Right atrium auricular region (tissue), 2 donors: ENCODE measurements around the gene CEMIP. TPM values are rescaled to one million over a fixed set of nuclear protein-coding genes. Genes with fewer than 3 reads are reported as not detected.

ENCODE experiments used
- DNase-seq: peaks from one replicate; pipeline ENCODE4 v3.0.0-alpha.2; 2019; ENCODE audit warnings: low spot score
- H3K27ac ChIP-seq, 2 donors: fragments of 200-600 bp; sonication (generic); 1 replicate in 1 of 2; 2 replicates in 1 of 2; pipeline ENCODE4 v1.5.1; 2016 to 2019
- H3K27me3 ChIP-seq, 2 donors: fragments of 200-600 bp; sonication (generic); one replicate each; pipeline versions ENCODE4 v1.5.1 to v1.6.0; 2017 to 2019
- H3K36me3 ChIP-seq: fragments of 200-600 bp; sonication (generic); one replicate; pipeline ENCODE4 v1.5.1; 2016
- H3K4me1 ChIP-seq, 2 donors: fragments of 200-600 bp; sonication (generic); one replicate each; pipeline versions ENCODE4 v1.5.1 to v1.6.0; 2017 to 2019
- H3K4me3 ChIP-seq, 2 donors: fragments of 200-600 bp; sonication (generic); 1 replicate in 1 of 2; 2 replicates in 1 of 2; pipeline ENCODE4 v1.5.1; 2017 to 2019; ENCODE audit warnings: mild to moderate bottlenecking in 1 of 2, moderate library complexity in 1 of 2
- H3K9me3 ChIP-seq, 2 donors: fragments of 200-600 bp; sonication (generic); one replicate each; pipeline ENCODE4 v1.5.1; 2019
- CTCF ChIP-seq, 2 donors: fragments of 200-600 bp; sonication (generic); IDR thresholded peaks; one replicate each; pipeline ENCODE4 v1.5.1; 2019; ENCODE audit warnings: antibody characterized with exemption in 2 of 2
- microRNA counts, 2 donors: library from miRNA; unstranded; fragments of <30 nt; microRNA quantifications; one replicate each; lab custom pipeline; 2016 to 2017
- microRNA-seq, 2 donors: library from miRNA; unstranded; fragments of <30 nt; microRNA quantifications; one replicate each; pipeline ENCODE4, GENCODE V29; 2016 to 2017; ENCODE audit warnings: borderline number of aligned reads in 2 of 2, borderline replicate concordance in 1 of 2
- total RNA-seq, 2 donors: library from RNA; depleted of rRNA; stranded (reverse); fragments of >200 nt; gene quantifications; one replicate each; pipeline ENCODE4 v1.1.0, GENCODE V29; 2016

Gene CEMIP
- total RNA-seq, 2 donors from 2014 or later: 0.22 to 2.9 TPM

GRCh38 chr15:80999623-81000036 lies 220.5 kb downstream of the CEMIP start:
- Histone ChIP-seq H3K27me3 (no peaks in the 10 kb centered on the region), H3K27ac (peak overlapping the region; percentile 96 to 98), H3K9me3 (no peaks in the 10 kb centered on the region), H3K36me3 (peaks cover 13% of the 10 kb centered on the region), H3K4me1 (peaks cover 0 to 26% of the 10 kb centered on the region in 2 donors), H3K4me3 (peak overlapping the region; percentile 73 to 79)
- no peak for DNase-seq
- no peak for TF ChIP-seq CTCF (IDR thresholded peaks at IDR 0.05)

- peaks cover 0 to 32% of the 10 kb centered on the region in 2 donors for H3K4me1 ChIP-seq
- no peak for TF ChIP-seq CTCF (IDR thresholded peaks at IDR 0.05)
- peaks cover 13% of the 10 kb centered on the region for H3K36me3 ChIP-seq
- H3K27me3 ChIP-seq: no peaks in the 10 kb centered on the region
- H3K27ac ChIP-seq: peak overlapping the region; percentile 96 to 98
- H3K9me3 ChIP-seq: no peaks in the 10 kb centered on the region
- H3K4me3 ChIP-seq: peak overlapping the region; percentile 73 to 79
- no peak for DNase-seq
These were observed 221.0 kb downstream of the CEMIP start for GRCh38 chr15:81000144-81000623.

- peak; percentile 92 for DNase-seq
- Histone ChIP-seq H3K9me3 (no peaks in the 10 kb centered on the region), H3K27me3 (no peaks in the 10 kb centered on the region), H3K4me3 (peak within 1 kb of the TSS; percentile 73 to 79), H3K4me1 (peaks cover 0 to 35% of the 10 kb centered on the region in 2 donors), H3K36me3 (peaks cover 13% of the 10 kb centered on the region), H3K27ac (peak within 1 kb of the TSS; percentile 96 to 98)
- no peak for TF ChIP-seq CTCF (IDR thresholded peaks at IDR 0.05)
These were observed 221.5 kb downstream of the CEMIP start, which contains the start of gene TLNRD1 for GRCh38 chr15:81000624-81001151. TSS of gene TLNRD1 (plus strand) at chr15:81000923. CDS start at chr15:81002272, 1,349 bp downstream.

MicroRNAs encoded within 50 kb of the gene (microRNA counts, 767-probe panel; counts per million panel counts)
- microRNA hsa-miR-549 (lab: Ali Mortazavi, UCI): 0 to 31.0 counts per million in 2 donors

Small RNA genes lying within 50 kb of the gene (microRNA-seq; reads per million reads assigned to microRNA genes)
- gene MIR4514 (0 reads per million in 2 donors), gene MIR549A (0 to 1.4 reads per million in 2 donors)

Other genes starting within 250 kb of the CEMIP start
- 1 to 10 TPM; 1.0 to 1.7 TPM for gene ABHD17C, start 84.1 kb upstream of the CEMIP start, total RNA-seq
- 10 to 100 TPM; 11.3 to 14.5 TPM for gene MESD, start 210.4 kb downstream of the CEMIP start, total RNA-seq
- gene TLNRD1, start 221.6 kb downstream of the CEMIP start, total RNA-seq: 10 to 100 TPM; 10.0 to 26.1 TPM